ENCODE data around the gene CDC14B.

The CDC14B gene

GRCh38 chr9:96491079-96491879, 128.4 kb downstream of the CDC14B start:
- no peak for TF ChIP-seq CTCF (conservative IDR thresholded peaks at IDR 0.05)

GRCh38 chr9:96490534-96491078, 129.0 kb downstream of the CDC14B start:
- TF ChIP-seq CTCF (conservative IDR thresholded peaks at IDR 0.05): no peak
- peak overlapping the region; percentile 19; the same call in 1 of the 2 replicates for H3K27ac ChIP-seq

More at GRCh38 chr9:96491079-96491879, 128.4 kb downstream of the CDC14B start:
- peak overlapping the region; percentile 19; the same call in 1 of the 2 replicates for H3K27ac ChIP-seq

GRCh38 chr9:96489482-96489979, 130.1 kb downstream of the CDC14B start:
- H3K27ac ChIP-seq: no peak overlapping the region
- TF ChIP-seq CTCF (conservative IDR thresholded peaks at IDR 0.05): no peak

DNA sequence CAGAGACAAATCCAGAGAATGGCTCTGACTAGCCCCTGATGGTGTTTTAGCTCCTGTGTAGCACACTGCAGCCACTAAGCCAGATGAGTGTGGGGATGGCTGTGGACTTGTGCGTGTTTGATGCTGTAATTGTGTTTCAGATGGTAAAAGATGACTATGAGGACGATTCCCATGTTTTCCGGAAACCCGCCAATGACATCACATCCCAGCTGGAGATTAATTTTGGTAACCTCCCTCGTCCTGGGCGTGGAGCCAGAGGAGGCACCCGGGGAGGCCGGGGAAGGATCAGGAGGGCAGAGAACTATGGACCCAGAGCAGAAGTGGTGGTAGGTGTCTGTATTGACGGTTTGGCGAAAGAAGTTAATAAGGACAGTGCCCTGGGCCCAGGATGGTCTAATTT, 131.7 kb downstream of the CDC14B start:
- no peak for TF ChIP-seq CTCF (conservative IDR thresholded peaks at IDR 0.05)
- H3K27ac ChIP-seq: no peak overlapping the region

GRCh38 chr9:96487029-96487396, 132.6 kb downstream of the CDC14B start:
- no peak overlapping the region for H3K27ac ChIP-seq
- no peak for TF ChIP-seq CTCF (conservative IDR thresholded peaks at IDR 0.05)

GRCh38 chr9:96486386-96487028, 133.1 kb downstream of the CDC14B start:
- TF ChIP-seq CTCF (conservative IDR thresholded peaks at IDR 0.05): no peak
- no peak overlapping the region for H3K27ac ChIP-seq

GRCh38 chr9:96485280-96485679, 134.4 kb downstream of the CDC14B start:
- no peak for TF ChIP-seq CTCF (conservative IDR thresholded peaks at IDR 0.05)

More at GRCh38 chr9:96485280-96485679, 134.4 kb downstream of the CDC14B start:
- H3K27ac ChIP-seq: no peak overlapping the region
